Activated B cell treated with CpG ODN at 0.5 μM for 24 hours (primary cell): Measurements from ENCODE around the gene PDE3B. TPM values are rescaled to one million over a fixed set of nuclear protein-coding genes. Genes with fewer than 3 reads are reported as not detected.
"Not testable (repeated sequence)": the region's sequence is repeated elsewhere in the genome, so short reads cannot be mapped to it uniquely, and the experiment has no call there.

Source experiments
- ATAC-seq: fragments of 200-7000 bp; cut with Tn5 transposase; one replicate; pipeline ENCODE4 v1.10.0; 2021; ENCODE audit warnings: low read depth, mild to moderate bottlenecking, moderate library complexity
- CTCF ChIA-PET: fragments of 350-600 bp; sonication (Branson Sonifier 250); formaldehyde crosslinking; loops from one replicate; lab custom pipeline; 2021; ENCODE audit warnings: antibody characterized with exemption; lab: Charles Lee
- POLR2A ChIA-PET: fragments of 350-600 bp; sonication (Branson Sonifier 250); formaldehyde crosslinking; loops from one replicate; lab custom pipeline; 2021; ENCODE audit warnings: antibody characterized with exemption; lab: Charles Lee
- DNase-seq: peaks from one replicate; pipeline ENCODE4 v3.0.0; 2022
- H3K27ac Mint-ChIP-seq: one replicate; pipeline ENCODE4 v1.8.0; 2020; ENCODE audit warnings: mixed read lengths
- H3K27me3 Mint-ChIP-seq: one replicate; pipeline ENCODE4 v1.8.0; 2021; ENCODE audit warnings: mixed read lengths
- H3K36me3 Mint-ChIP-seq: one replicate; pipeline ENCODE4 v1.8.0; 2021; ENCODE audit warnings: low read depth, mixed read lengths
- H3K4me1 Mint-ChIP-seq: one replicate; pipeline ENCODE4 v1.8.0; 2021; ENCODE audit warnings: mixed read lengths
- H3K4me3 Mint-ChIP-seq: one replicate; pipeline ENCODE4 v1.8.0; 2020; ENCODE audit warnings: mild to moderate bottlenecking, mixed read lengths
- H3K9me3 Mint-ChIP-seq: one replicate; pipeline ENCODE4 v1.8.0; 2020; ENCODE audit warnings: mixed read lengths
- CTCF ChIP-seq: fragments of 200-600 bp; IDR thresholded peaks from one replicate; pipeline ENCODE4 v1.8.0; 2022; ENCODE audit warnings: antibody characterized with exemption, mild to moderate bottlenecking
- intact Hi-C: fragments of 100-400 bp; cut with micrococcal nuclease; formaldehyde crosslinking; loops from one replicate; pipeline ENCODE4 v1.15.1; 2024
- total RNA-seq: library from RNA; stranded (reverse); gene quantifications from 2 replicates; pipeline ENCODE4 v1.2.3, GENCODE V29; 2022

PDE3B gene
- total RNA-seq, 1 donor from 2014 or later: 13.4 TPM

- Mint-ChIP-seq H3K4me1 (peaks cover 12% of the 10 kb centered on the region), H3K9me3 (no peaks in the 10 kb centered on the region), H3K27ac (no peak overlapping the region), H3K36me3 (peaks cover 16% of the 10 kb centered on the region), H3K27me3 (no peaks in the 10 kb centered on the region), H3K4me3 (no peak overlapping the region)
- no peak for DNase-seq
- TF ChIP-seq CTCF: no peak
- intact Hi-C loops: no loop called here
- ChIA-PET CTCF (no interaction called here), POLR2A (no interaction called here)
- no peak for ATAC-seq
Observed at GRCh38 chr11:14873632-14874031, 230.0 kb downstream of the PDE3B start.

GRCh38 chr11:14875163-14875562 is 231.6 kb downstream of the PDE3B start:
- POLR2A ChIA-PET: no interaction called here
- Mint-ChIP-seq H3K9me3 (no peaks in the 10 kb centered on the region), H3K4me3 (no peak overlapping the region), H3K4me1 (peaks cover 12% of the 10 kb centered on the region), H3K27me3 (no peaks in the 10 kb centered on the region), H3K27ac (no peak overlapping the region), H3K36me3 (peaks cover 22% of the 10 kb centered on the region)
- CTCF ChIA-PET: no interaction called here
- no peak for TF ChIP-seq CTCF
- ATAC-seq (no peak), DNase-seq (no peak)
- intact Hi-C loops: no loop called here

GRCh38 chr11:14881576-14882193 is 238.1 kb downstream of the PDE3B start:
- intact Hi-C loops: no loop called here
- Mint-ChIP-seq H3K27ac (no peak overlapping the region), H3K4me3 (no peak overlapping the region), H3K36me3 (peaks cover 30% of the 10 kb centered on the region), H3K27me3 (no peaks in the 10 kb centered on the region), H3K9me3 (no peaks in the 10 kb centered on the region), H3K4me1 (peaks cover 20% of the 10 kb centered on the region)
- ChIA-PET CTCF (no interaction called here), POLR2A (no interaction called here)
- DNase-seq (no peak), ATAC-seq (no peak)
- TF ChIP-seq CTCF: no peak

- H3K27ac Mint-ChIP-seq: no peak overlapping the region
- H3K36me3 Mint-ChIP-seq: peaks cover 30% of the 10 kb centered on the region
- no peaks in the 10 kb centered on the region for H3K9me3 Mint-ChIP-seq
- H3K4me1 Mint-ChIP-seq: peaks cover 20% of the 10 kb centered on the region
- ATAC-seq: peak; percentile 28
- H3K4me3 Mint-ChIP-seq: no peak overlapping the region
- no peak for DNase-seq
- intact Hi-C loops: no loop called here
- ChIA-PET POLR2A (interaction anchor here (0.6 kb wide), 1 partner anchor 117 kb away, joined by 5 read pairs; no protein-coding TSS in a partner anchor), CTCF (no interaction called here)
- H3K27me3 Mint-ChIP-seq: no peaks in the 10 kb centered on the region
- no peak for TF ChIP-seq CTCF
Observed at GRCh38 chr11:14882196-14882595, 238.6 kb downstream of the PDE3B start.

GRCh38 chr11:14883683-14884082 is 240.1 kb downstream of the PDE3B start:
- DNase-seq, H3K27me3 Mint-ChIP-seq, intact Hi-C loops, CTCF ChIA-PET, ATAC-seq, POLR2A ChIA-PET, H3K4me3 Mint-ChIP-seq, H3K27ac Mint-ChIP-seq, H3K9me3 Mint-ChIP-seq: not testable (repeated sequence)
- H3K36me3 Mint-ChIP-seq: peaks cover 17% of the 10 kb centered on the region
- peaks cover 13% of the 10 kb centered on the region for H3K4me1 Mint-ChIP-seq
